Stimulated activated CD8-positive, alpha-beta memory T cell treated with anti-CD3 and anti-CD28 coated beads, Interleukin-4, amount 100 ng/mL, for 24 hours (primary cell): ENCODE results near the gene MAFG.

Experiments used
- DNase-seq: peaks from one replicate; pipeline ENCODE4 v3.0.0-alpha.2; 2020; ENCODE audit warnings: low read depth

Gene MAFG

GRCh38 chr17:81927653-81928543 is at the start of gene MAFG:
Gene MAFG, minus strand, starts transcription at chr17:81927735. Its CDS starts 4,550 bp downstream, at chr17:81923185.
- peak; percentile 86 for DNase-seq

GRCh38 chr17:81976332-81977210 is 49.0 kb upstream of the MAFG start:
- DNase-seq, result no peak

- DNase-seq, result no peak
Measured at GRCh38 chr17:81973432-81973831, 45.9 kb upstream of the MAFG start.

GRCh38 chr17:81968850-81969812 is 41.6 kb upstream of the MAFG start:
- no peak for DNase-seq

GRCh38 chr17:81968396-81968745 is 40.8 kb upstream of the MAFG start:
- no peak for DNase-seq

GRCh38 chr17:81967533-81968395 is 40.2 kb upstream of the MAFG start:
- peak; percentile 81 for DNase-seq

- DNase-seq, result no peak
Measured at GRCh38 chr17:81967244-81967532, 39.7 kb upstream of the MAFG start.

GRCh38 chr17:81966343-81967243 is 39.1 kb upstream of the MAFG start:
- DNase-seq, result no peak

- DNase-seq, result no peak
Measured at GRCh38 chr17:81964081-81964849, 36.7 kb upstream of the MAFG start.

GRCh38 chr17:81962499-81963441 is 35.2 kb upstream of the MAFG start:
- DNase-seq, result no peak

GRCh38 chr17:81961521-81962498 is 34.3 kb upstream of the MAFG start:
- DNase-seq, result no peak

- no peak for DNase-seq
Measured at GRCh38 chr17:81961087-81961511, 33.6 kb upstream of the MAFG start, which contains the start of gene NOTUM. Gene NOTUM, minus strand, starts transcription at chr17:81961187. Its CDS starts 278 bp downstream, at chr17:81960909.

- no peak for DNase-seq
Measured at GRCh38 chr17:81960130-81960958, 32.8 kb upstream of the MAFG start.

- peak; percentile 69 for DNase-seq
Measured at GRCh38 chr17:81959362-81960129, 32.0 kb upstream of the MAFG start.
